ENCODE data around the gene CDKN2A. TPM values are rescaled to one million over a fixed set of nuclear protein-coding genes. Genes with fewer than 3 reads are reported as not detected.

CDKN2A gene
- total and polyA plus RNA-seq, 9 of the 15 experiments (the other 6 are each of a cell fraction or from before 2014, with no cell fraction given) = not detected

DNA sequence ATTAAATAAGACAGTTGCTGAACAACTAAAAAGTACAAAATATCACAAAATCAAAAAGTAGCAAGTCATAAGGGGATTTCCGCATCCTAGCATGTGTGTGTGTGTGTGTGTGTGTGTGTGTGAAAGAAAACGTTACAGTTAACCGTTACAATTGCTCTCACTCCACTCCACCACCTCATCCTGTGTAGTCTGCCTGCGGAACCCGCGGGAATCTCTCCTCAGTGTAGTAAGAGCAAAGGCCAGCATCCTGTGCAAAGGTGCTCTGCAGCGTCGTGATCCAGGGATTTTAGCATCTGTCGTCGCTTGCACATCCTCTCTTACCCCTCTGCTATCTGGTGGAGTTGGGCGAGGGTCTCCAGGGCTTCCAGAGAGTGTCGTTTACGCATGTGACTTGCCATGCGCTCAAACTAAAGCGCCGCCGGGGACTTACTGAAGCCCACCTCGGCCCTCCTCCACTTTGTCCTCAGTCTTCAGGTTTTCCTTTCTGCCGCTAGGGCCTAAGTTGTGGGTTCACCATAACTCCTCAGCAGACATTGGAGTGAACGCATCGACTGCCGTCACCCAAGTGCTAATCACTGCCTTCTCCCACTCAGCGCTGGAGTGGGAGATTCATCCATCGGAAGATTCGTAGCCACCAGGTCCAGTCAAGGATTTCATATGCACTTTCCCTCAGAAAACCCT lies 11.0 kb upstream of the CDKN2A start (continued):
- no peak for TF ChIP-seq BRF1 (IDR thresholded peaks at IDR 0.05; ENCODE audit: borderline replicate concordance, extremely low read depth, insufficient read length)
- no peak for TF ChIP-seq HLTF (IDR thresholded peaks at IDR 0.05)
- TF ChIP-seq, protein P1, sequence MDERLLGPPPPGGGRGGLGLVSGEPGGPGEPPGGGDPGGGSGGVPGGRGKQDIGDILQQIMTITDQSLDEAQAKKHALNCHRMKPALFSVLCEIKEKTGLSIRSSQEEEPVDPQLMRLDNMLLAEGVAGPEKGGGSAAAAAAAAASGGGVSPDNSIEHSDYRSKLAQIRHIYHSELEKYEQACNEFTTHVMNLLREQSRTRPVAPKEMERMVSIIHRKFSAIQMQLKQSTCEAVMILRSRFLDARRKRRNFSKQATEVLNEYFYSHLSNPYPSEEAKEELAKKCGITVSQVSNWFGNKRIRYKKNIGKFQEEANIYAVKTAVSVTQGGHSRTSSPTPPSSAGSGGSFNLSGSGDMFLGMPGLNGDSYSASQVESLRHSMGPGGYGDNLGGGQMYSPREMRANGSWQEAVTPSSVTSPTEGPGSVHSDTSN (CRISPR knock-in tag; IDR thresholded peaks at IDR 0.05; ENCODE audit: low read depth) = no peak
- TF ChIP-seq, protein P1 (tag; conservative IDR thresholded peaks at IDR 0.05; ENCODE audit: low read depth) = no peak
- TF ChIP-seq XRCC3 (IDR thresholded peaks at IDR 0.05) = no peak
- TF ChIP-seq ZNF184 (CRISPR knock-in tag; IDR thresholded peaks at IDR 0.05) = no peak
- TF ChIP-seq XRCC5 (IDR thresholded peaks at IDR 0.05; ENCODE audit: low read depth, low read length) = no peak

DNA sequence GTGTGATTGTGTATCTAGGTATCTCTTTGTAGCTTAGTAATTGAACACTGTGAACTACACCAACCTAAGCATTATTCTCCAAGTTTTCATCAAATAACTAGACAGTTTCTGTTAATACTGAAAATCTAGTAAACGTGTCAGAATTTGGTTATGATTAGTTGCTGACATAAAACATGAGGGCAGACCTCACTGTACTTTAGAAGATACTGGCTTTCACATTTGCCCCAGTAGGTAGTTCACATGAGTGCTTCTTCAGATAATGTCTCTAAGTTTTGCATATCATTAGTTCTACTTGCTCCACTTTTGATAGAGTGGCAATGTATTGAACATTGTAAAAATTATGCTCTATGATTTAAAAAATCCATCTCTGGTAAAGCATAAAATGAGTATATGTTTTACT lies 7.8 kb upstream of the CDKN2A start:
- no peak overlapping the region for H3K27ac ChIP-seq (ENCODE audit: extremely low read depth, low read depth, low read length)
- H3K4me3 ChIP-seq = no peak overlapping the region
- no peaks in the 10 kb centered on the region for H3K9me1 ChIP-seq (ENCODE audit: control insufficient read depth, insufficient read depth, low read length)
- no peaks in the 10 kb centered on the region for H3K36me3 ChIP-seq (ENCODE audit: control insufficient read depth, insufficient read depth, low read length)
- BruUV-seq (replicated peaks) = no TSS peak
- FAIRE-seq (no peak), DNase-seq (ENCODE audit: extremely low read depth in 1 of 4, low spot score in 3 of 4) (no peak), ATAC-seq (no peak)
- H3K9ac ChIP-seq (ENCODE audit: insufficient read depth in 1 of 2, low read depth in 2 of 2, low read length in 2 of 2) = no peak overlapping the region
- no peaks in the 10 kb centered on the region for H3K79me2 ChIP-seq (ENCODE audit: control insufficient read depth, insufficient read depth, low read length)
- in situ Hi-C loops (cut with MboI) (no loop called here), intact Hi-C loops (cut with micrococcal nuclease) (no loop called here)
- ChIA-PET POLR2A (no interaction called here), CTCF (ENCODE audit: low intra/inter-chr PET ratio) (no interaction called here)
- no peaks in the 10 kb centered on the region for H3K4me1 ChIP-seq (replicated peaks in 1 of 2; ENCODE audit: control insufficient read depth in 2 of 2, insufficient read depth in 2 of 2, low read length in 2 of 2)
- WGBS (ENCODE audit: insufficient coverage, low coverage, missing lambda C conversion rate) = no CpG with 5 or more reads among the region's 1 CpG
- H3K27me3 ChIP-seq (ENCODE audit: control insufficient read depth in 2 of 2, insufficient read depth in 2 of 2, low read length in 2 of 2) = no peaks in the 10 kb centered on the region
- H4K20me1 ChIP-seq (replicated peaks; ENCODE audit: control insufficient read depth, insufficient read depth, low read length) = no peaks in the 10 kb centered on the region
- TF ChIP-seq PYGO2 (tag; IDR thresholded peaks at IDR 0.05) = no peak
- no peak for TF ChIP-seq ZNF197 (CRISPR knock-in tag; IDR thresholded peaks at IDR 0.05; ENCODE audit: low read depth)
- no peak for TF ChIP-seq ZNF133 (CRISPR knock-in tag; IDR thresholded peaks at IDR 0.05)
- no peak overlapping the region for H2AFZ ChIP-seq (ENCODE audit: low read depth, low read length)
- H3K4me2 ChIP-seq (ENCODE audit: insufficient read depth, low read length) = no peak overlapping the region
- H3K9me3 ChIP-seq (replicated peaks; ENCODE audit: control insufficient read depth, insufficient read depth, low read depth, low read length) = no peaks in the 10 kb centered on the region

Data from K562 (cell line).